Retina (tissue), 1 donor: ENCODE results near the gene SPOCK1.
"Not testable (repeated sequence)": the region's sequence is repeated elsewhere in the genome, so short reads cannot be mapped to it uniquely, and the experiment has no call there.

Source experiments
- DNase-seq: peaks from one replicate; pipeline ENCODE4 v3.0.0-alpha.2; 2016

The SPOCK1 gene

GRCh38 chr5:137254119-137255090, 244.7 kb downstream of the SPOCK1 start:
- DNase-seq: no peak

- no peak for DNase-seq
Observed at GRCh38 chr5:137252512-137252911, 246.6 kb downstream of the SPOCK1 start.

DNA sequence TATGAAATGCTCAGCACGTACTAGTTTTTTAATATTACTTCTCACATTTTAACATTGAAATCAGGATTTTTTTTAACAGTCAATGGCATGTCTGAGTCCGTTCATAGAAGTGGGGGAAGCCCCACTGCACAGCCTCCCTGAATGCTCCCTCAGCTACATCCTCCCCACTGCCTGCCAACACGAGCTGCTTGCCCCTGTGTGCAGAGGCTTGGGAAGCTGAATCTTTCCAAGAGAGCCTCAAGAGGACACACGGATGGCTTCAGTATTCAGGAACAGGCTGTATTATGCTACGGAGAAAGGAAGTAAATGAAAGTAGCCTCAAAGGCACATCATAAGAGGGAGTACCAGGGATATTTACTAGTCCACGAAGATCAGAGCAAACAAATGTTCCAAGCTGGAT, 248.7 kb downstream of the SPOCK1 start:
- DNase-seq: no peak

DNA sequence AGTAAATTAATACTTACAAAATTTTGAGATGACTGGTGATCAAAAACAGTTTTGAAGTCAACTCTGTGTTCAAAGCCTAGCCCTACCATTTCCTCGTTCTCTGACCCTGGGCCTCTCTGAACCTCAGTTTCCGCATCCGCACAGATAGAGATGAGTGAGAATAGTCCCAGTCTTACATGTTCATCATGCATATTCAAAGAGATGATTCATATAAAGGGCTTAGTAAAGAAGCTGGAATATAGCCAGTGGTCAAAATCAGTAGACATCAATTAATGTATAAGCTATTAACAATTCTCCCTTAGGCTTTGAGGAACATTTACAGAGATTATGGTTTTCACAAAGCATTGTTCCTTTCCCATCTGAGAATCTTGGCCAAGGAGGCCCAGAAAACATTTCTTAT, 250.6 kb downstream of the SPOCK1 start:
- no peak for DNase-seq

DNA sequence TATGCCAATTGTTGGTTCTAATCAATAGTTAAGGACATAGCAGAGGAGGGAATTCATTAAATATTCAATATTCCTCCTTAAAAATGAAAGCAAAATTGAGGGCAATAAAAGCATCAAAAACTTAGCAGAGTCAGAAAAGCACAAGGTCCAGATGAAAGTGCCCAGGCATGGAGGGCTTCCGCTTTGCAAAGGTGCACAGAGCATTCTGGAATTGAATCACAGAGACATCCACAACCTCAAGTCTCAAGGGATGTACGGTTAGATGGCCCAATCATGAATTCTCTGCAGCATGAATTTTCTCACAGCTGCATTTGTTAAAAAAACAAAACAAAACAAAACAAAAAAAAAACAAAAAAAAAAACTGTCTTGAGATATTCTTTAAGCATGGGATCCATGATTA, 253.7 kb downstream of the SPOCK1 start:
- DNase-seq: no peak

- no peak for DNase-seq
Observed at GRCh38 chr5:137240285-137240684, 258.8 kb downstream of the SPOCK1 start.

GRCh38 chr5:137236849-137237507, 262.1 kb downstream of the SPOCK1 start:
- peak; percentile 69 for DNase-seq

- no peak for DNase-seq
Observed at GRCh38 chr5:137236252-137236651, 262.9 kb downstream of the SPOCK1 start.

- DNase-seq: no peak
Observed at GRCh38 chr5:137234973-137235943, 263.9 kb downstream of the SPOCK1 start.

- DNase-seq: no peak
Observed at GRCh38 chr5:137233726-137234125, 265.4 kb downstream of the SPOCK1 start.

GRCh38 chr5:137233304-137233703, 265.8 kb downstream of the SPOCK1 start:
- DNase-seq: not testable (repeated sequence)

- no peak for DNase-seq
Observed at GRCh38 chr5:137231540-137231939, 267.6 kb downstream of the SPOCK1 start.

DNA sequence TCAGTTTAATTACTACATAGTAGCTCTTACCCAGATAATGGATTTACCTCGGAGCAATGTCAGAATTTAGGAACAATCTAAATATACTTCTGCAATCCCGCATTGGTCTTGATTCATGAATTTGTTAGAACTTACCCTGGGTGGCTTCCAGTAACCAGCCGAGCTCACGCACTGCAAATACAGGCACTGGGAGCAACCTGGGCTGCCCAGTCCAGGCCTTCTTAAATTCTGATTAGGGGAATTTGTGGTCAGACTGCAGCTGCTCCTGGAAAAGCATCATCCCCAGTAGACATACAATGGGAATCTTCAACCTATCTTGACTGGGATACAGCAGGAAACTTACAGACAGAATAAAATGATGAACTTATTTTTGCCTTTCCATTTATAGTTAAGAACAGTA, 270.3 kb downstream of the SPOCK1 start:
- DNase-seq: no peak

- no peak for DNase-seq
Observed at GRCh38 chr5:137226081-137226480, 273.0 kb downstream of the SPOCK1 start.

DNA sequence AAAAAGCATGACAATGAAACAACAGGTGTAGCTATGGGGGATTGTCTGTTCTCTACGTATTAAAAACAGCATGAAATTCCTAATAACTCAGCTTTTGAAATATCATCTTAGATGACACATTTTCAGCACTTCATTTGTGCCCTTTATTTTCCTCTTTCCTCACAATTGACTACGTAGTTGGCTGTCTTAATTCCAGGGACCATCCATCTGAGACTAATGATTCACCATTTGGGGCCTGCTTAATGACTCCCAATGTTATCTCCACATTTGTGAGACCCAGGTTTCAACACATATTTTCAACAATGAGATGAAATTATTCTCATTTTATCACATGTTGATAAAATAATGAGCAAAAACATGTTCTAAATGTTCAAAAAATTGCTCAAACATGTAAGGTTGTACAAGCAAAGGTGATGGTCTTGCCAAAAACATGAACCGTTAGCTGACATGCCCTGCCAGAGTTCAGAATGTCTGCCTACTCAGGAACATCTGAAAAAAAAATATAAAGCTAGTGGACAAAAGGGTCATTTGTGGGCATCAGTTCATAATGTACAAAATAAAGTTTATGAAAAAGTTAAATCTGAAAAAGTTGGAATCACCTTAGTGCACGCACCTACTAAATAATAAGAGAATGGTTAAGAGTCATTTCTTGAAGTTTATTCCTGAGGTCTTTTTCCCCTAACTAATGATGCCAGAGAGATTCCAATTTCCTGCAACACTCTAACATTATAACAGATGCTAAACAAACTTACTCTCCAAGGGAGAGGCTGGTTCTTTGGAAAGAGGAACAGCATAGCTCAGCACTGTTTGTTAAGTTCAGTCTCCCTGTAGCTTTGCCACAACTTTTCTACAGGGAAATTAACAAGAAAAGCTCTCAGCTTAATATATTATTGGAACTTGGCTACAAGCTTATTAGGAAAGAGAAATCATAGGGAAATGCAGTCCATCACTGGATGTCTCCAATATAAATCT, 275.5 kb downstream of the SPOCK1 start:
- DNase-seq: no peak

- DNase-seq: no peak
Observed at GRCh38 chr5:137221943-137222342, 277.2 kb downstream of the SPOCK1 start.

- no peak for DNase-seq
Observed at GRCh38 chr5:137220523-137220927, 278.6 kb downstream of the SPOCK1 start.

DNA sequence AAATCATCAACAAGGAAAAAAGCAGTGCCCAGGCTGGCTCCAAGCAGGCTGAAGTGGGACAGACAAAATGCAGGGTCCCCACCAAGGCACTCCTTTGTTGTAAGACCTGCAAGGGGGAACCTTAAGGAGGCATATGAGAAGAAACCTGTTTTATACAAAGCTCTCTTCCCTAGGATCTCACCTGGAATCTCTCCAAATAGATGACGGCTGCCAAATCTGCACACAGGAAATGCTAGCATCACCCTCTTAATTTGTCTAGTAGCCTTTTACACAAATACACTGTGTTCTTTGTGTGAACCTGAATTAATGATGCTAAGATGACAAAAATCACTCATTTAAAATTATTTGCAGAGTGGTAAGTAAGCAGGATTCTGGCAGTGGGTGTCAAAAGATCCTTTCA, 280.2 kb downstream of the SPOCK1 start:
- no peak for DNase-seq

DNA sequence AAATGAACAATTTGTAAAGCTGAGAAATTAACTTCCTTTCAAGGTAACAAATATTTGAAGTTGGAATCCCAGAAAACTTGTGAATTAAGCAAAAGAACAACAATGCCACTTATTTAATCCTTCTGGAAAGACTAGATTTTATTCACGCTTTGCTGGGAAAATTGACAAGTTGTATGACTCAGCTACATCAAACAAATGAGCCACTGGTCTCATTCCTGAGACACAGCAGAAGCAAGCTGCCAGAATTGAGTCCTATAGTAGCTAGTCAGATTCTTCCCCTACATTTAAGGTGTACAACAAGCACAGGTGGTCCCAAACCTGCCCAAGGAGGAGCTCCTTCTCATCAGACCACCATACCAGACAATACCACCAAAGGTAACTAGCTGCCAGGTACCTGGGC, 280.7 kb downstream of the SPOCK1 start:
- DNase-seq: no peak

DNA sequence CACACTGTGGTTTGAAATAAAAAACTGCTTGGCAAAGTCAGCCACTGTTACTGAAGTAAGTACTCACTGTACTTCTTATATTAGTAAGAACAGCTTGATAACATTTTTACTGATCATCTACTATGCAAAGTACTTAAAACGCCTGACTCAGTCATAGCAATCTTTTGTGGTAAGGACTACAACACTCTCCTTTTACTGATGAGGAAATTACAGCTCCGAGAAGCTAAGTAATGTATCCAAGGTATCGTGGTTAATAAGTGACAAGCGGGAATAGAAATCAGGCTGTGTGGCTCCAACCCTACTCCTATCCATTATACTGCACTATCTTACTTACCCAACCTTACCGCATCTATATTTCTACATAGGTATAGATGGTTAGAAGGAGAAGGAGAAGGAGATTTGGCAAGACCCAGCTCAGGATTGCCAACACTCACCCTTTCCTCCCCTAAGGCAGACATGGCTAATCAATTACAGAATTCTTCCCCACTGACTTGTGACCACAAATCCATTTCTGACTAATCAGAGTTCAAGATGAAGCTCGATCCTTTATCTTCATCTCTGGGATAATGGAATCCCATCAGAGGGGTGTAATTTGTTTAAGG, 281.4 kb downstream of the SPOCK1 start:
- no peak for DNase-seq

DNA sequence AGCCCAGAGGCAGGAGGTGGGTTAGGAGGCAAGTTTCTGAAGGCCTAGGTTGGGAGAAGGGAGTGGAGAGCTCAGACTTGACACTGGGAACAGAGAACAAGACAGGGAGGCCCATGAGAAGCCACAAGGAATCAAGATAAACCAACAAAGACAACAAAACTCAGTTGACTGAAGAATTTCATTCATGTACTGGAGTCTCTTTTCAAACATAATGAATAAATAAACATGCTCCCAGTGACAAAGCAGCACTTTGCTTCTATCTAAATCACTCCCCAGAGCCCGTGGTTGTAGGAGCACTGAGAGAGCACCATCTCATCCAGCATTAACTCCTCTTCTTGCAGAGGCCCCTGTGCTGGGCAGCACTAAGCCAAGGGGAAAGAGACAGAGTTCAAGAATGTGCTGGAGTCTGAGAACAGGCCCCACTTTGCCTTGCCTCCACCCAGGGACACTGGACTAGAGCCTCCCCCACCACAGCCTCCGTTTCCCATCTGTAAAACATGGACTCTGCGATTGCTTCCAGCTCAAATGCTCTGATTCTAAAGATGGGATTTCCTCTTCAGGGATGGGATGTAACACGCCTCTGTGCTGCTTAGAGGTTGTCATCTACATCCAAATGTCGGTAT, 282.0 kb downstream of the SPOCK1 start:
- no peak for DNase-seq
